ENCODE results near the gene PKLR.

DNA sequence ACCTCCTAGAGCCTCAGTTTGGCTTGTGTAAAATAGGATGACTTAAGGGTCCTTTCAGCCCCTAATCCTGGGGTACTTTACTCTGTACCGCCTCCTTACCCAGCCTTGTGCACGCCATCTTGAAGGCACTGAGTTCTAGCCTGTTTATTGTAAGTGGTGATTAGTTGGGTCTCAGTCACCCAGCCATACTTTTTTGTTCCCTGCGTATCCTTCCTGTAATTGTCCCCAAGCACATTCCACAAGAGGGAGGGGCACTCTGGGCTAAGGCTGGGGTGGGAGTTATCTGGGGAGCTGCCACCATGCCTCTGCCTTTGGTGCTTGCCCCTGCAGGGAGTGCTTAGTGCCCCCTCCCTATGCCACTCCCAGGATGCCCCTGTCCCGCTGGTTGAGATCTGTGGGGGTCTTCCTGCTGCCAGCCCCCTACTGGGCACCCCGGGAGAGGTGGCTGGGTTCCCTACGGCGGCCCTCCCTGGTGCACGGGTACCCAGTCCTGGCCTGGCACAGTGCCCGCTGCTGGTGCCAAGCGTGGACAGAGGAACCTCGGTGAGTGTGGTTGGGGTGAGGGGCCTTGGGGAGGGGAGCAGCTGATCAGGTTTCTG is 8.3 kb upstream of the PKLR start:
- TF ChIP-seq, protein P1, sequence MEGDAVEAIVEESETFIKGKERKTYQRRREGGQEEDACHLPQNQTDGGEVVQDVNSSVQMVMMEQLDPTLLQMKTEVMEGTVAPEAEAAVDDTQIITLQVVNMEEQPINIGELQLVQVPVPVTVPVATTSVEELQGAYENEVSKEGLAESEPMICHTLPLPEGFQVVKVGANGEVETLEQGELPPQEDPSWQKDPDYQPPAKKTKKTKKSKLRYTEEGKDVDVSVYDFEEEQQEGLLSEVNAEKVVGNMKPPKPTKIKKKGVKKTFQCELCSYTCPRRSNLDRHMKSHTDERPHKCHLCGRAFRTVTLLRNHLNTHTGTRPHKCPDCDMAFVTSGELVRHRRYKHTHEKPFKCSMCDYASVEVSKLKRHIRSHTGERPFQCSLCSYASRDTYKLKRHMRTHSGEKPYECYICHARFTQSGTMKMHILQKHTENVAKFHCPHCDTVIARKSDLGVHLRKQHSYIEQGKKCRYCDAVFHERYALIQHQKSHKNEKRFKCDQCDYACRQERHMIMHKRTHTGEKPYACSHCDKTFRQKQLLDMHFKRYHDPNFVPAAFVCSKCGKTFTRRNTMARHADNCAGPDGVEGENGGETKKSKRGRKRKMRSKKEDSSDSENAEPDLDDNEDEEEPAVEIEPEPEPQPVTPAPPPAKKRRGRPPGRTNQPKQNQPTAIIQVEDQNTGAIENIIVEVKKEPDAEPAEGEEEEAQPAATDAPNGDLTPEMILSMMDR (IDR thresholded peaks at IDR 0.05) = no peak
- no peak for TF ChIP-seq POLR2A (IDR thresholded peaks at IDR 0.05)
